PC-3 (cell line): ENCODE results near the gene AGXT. TPM values are rescaled to one million over a fixed set of nuclear protein-coding genes. Genes with fewer than 3 reads are reported as not detected.

Experiments used
- ATAC-seq: fragments of 200-7000 bp; cut with Tn5 transposase; 2 replicates; pipeline ENCODE4 v1.9.1; 2020; ENCODE audit warnings: mild to moderate bottlenecking, moderate library complexity
- BruUV-seq: library from RNA; stranded (reverse); fragments of 400-500 nt; replicated peaks from 2 replicates; lab custom pipeline; 2021; lab: Mats Ljungman, UMichigan
- CTCF ChIA-PET: fragments of 300-600 bp; sonication (Branson Sonifier 250); formaldehyde crosslinking; loops from one replicate; lab custom pipeline; 2022; ENCODE audit warnings: antibody characterized with exemption; lab: Charles Lee
- POLR2A ChIA-PET: fragments of 300-600 bp; sonication (Branson Sonifier 250); formaldehyde crosslinking; loops from one replicate; lab custom pipeline; 2022; ENCODE audit warnings: antibody characterized with exemption; ENCODE audit not compliant: unreplicated experiment; lab: Charles Lee
- DNase-seq: peaks from one replicate; pipeline ENCODE4 v3.0.0-alpha.2; 2015
- H2AFZ ChIP-seq: fragments of 300-600 bp; sonication (generic); 2 replicates; pipeline ENCODE4 v1.6.0; 2016; ENCODE audit warnings: antibody characterized with exemption, low read length
- H3F3A ChIP-seq: fragments of 300-600 bp; sonication (generic); one replicate; pipeline ENCODE4 v1.6.0; 2017; ENCODE audit warnings: antibody characterized with exemption, low read length, control low read depth, mild to moderate bottlenecking; ENCODE audit not compliant: unreplicated experiment
- H3K27ac ChIP-seq: fragments of 300-600 bp; sonication (generic); 2 replicates; pipeline ENCODE4 v1.5.1; 2016; ENCODE audit warnings: mild to moderate bottlenecking, low read length
- H3K27me3 ChIP-seq: fragments of 300-600 bp; sonication (generic); 2 replicates; pipeline ENCODE4 v1.6.1; 2016; ENCODE audit warnings: low read length, mixed read lengths
- H3K36me3 ChIP-seq: fragments of 300-600 bp; sonication (generic); 2 replicates; pipeline ENCODE4 v1.6.1; 2016; ENCODE audit warnings: low read depth, mixed run types, low read length, mixed read lengths
- H3K4me1 ChIP-seq: fragments of 300-600 bp; sonication (generic); 2 replicates; pipeline ENCODE4 v1.5.1; 2016; ENCODE audit warnings: low read length; ENCODE audit not compliant: insufficient read depth
- H3K4me2 ChIP-seq: fragments of 300-600 bp; sonication (generic); 2 replicates; pipeline ENCODE4 v1.6.0; 2016; ENCODE audit warnings: low read length
- H3K4me3 ChIP-seq: fragments of 300-600 bp; sonication (generic); 2 replicates; pipeline ENCODE4 v1.5.1; 2016; ENCODE audit warnings: mild to moderate bottlenecking, low read length, mixed read lengths
- H3K79me2 ChIP-seq: fragments of 300-600 bp; sonication (generic); 2 replicates; pipeline ENCODE4 v1.6.1; 2017; ENCODE audit warnings: low read length, mixed read lengths
- H3K9ac ChIP-seq: fragments of 300-600 bp; sonication (generic); 2 replicates; pipeline ENCODE4 v1.6.0; 2016; ENCODE audit warnings: mild to moderate bottlenecking, low read length
- H3K9me2 ChIP-seq: fragments of 300-600 bp; sonication (generic); replicated peaks from 2 replicates; pipeline ENCODE4 v1.6.1; 2016; ENCODE audit warnings: mixed run types, low read length, mixed read lengths
- H3K9me3 ChIP-seq: fragments of 300-600 bp; sonication (generic); 2 replicates; pipeline ENCODE4 v1.6.1; 2016; ENCODE audit warnings: low read length, mixed read lengths
- H4K20me1 ChIP-seq: fragments of 300-600 bp; sonication (generic); 2 replicates; pipeline ENCODE4 v1.6.1; 2016; ENCODE audit warnings: low read length, mixed read lengths
- CTCF ChIP-seq: fragments of 300-600 bp; sonication (generic); conservative IDR thresholded peaks from 2 replicates; pipeline ENCODE4 v1.5.1; 2017; ENCODE audit warnings: antibody characterized with exemption, low read depth, mild to moderate bottlenecking, low read length
- EZH2 ChIP-seq: fragments of 300-600 bp; sonication (generic); IDR thresholded peaks from one replicate; pipeline ENCODE4 v1.6.1; 2017; ENCODE audit warnings: antibody characterized with exemption, mild to moderate bottlenecking, low read length; ENCODE audit not compliant: unreplicated experiment
- EZH2phosphoT487 ChIP-seq: fragments of 300-600 bp; sonication (generic); IDR thresholded peaks from 2 replicates; pipeline ENCODE4 v1.6.1; 2018; ENCODE audit warnings: mild to moderate bottlenecking, antibody characterized with exemption, low read length, borderline replicate concordance
- intact Hi-C: fragments of 100-400 bp; cut with micrococcal nuclease; formaldehyde crosslinking; loops from 2 replicates; pipeline ENCODE4 v1.9.0; 2023
- total RNA-seq: library from RNA; depleted of rRNA; stranded (reverse); fragments of >200 nt; gene quantifications from 2 replicates; pipeline ENCODE4 v1.2.3, GENCODE V29; 2014

AGXT gene
- total RNA-seq, 1 experiment from 2014 or later, result not detected

- TF ChIP-seq CTCF, result no peak
- Histone ChIP-seq H3K9ac (no peak overlapping the region), H3K27ac (no peak overlapping the region), H3K9me3 (no peaks in the 10 kb centered on the region), H3K27me3 (no peaks in the 10 kb centered on the region), H3K4me1 (peaks cover 16% of the 10 kb centered on the region), H4K20me1 (no peaks in the 10 kb centered on the region), H3K4me3 (no peak overlapping the region), H3K79me2 (no peaks in the 10 kb centered on the region), H3K36me3 (no peaks in the 10 kb centered on the region), H2AFZ (no peak overlapping the region), H3K9me2 (no peaks in the 10 kb centered on the region), H3K4me2 (no peak overlapping the region), H3F3A (no peaks in the 10 kb centered on the region)
- ChIA-PET CTCF (no interaction called here), POLR2A (no interaction called here)
- DNase-seq (no peak), ATAC-seq (no peak)
- no TSS peak for BruUV-seq
- intact Hi-C loops, result no loop called here
Observed at GRCh38 chr2:240898731-240899467, 30.3 kb downstream of the AGXT start.

GRCh38 chr2:240899468-240899865 is 30.8 kb downstream of the AGXT start:
- CTCF ChIA-PET, result no interaction called here

More at GRCh38 chr2:240899468-240899865, 30.8 kb downstream of the AGXT start:
- intact Hi-C loops, result no loop called here
- no peak for DNase-seq
- POLR2A ChIA-PET, result no interaction called here
- Histone ChIP-seq H3K4me1 (peaks cover 14% of the 10 kb centered on the region), H3F3A (no peaks in the 10 kb centered on the region), H3K9me2 (no peaks in the 10 kb centered on the region), H3K4me2 (no peak overlapping the region), H3K9me3 (no peaks in the 10 kb centered on the region), H4K20me1 (no peaks in the 10 kb centered on the region), H3K79me2 (no peaks in the 10 kb centered on the region), H3K4me3 (no peak overlapping the region), H2AFZ (no peak overlapping the region), H3K36me3 (no peaks in the 10 kb centered on the region), H3K27me3 (no peaks in the 10 kb centered on the region), H3K27ac (no peak overlapping the region), H3K9ac (no peak overlapping the region)
- BruUV-seq, result no TSS peak
- TF ChIP-seq EZH2phosphoT487 (no peak), EZH2 (no peak), CTCF (no peak)
- no peak for ATAC-seq
